HG03045 (cell line): Measurements from ENCODE around the gene SCD5.

Experiments
- ATAC-seq: cut with Tn5 transposase; IDR thresholded peaks from one replicate; pipeline ENCODE4 v1.9.1; 2021; ENCODE audit warnings: mild to moderate bottlenecking, moderate library complexity; ENCODE audit not compliant: unreplicated experiment

SCD5 gene

DNA sequence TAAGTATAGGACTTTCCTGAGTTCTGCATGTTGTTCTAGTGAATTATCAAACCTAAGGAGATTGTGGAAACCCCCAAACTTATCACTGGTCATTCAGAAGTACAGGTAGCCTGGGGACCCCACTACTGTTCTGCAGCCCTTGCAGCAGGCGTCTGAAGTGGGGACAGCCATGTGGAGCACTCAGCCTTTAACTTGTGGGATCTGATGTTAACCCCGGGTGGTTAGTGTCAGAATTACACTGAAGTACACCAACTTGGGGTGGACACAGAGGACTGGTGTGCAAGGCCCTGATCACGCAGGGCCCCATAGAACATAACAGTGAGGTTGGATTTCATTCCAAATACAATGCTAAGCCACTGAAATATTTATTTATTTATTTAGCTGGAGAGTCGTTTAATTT, 103.7 kb downstream of the SCD5 start:
- no peak for ATAC-seq

DNA sequence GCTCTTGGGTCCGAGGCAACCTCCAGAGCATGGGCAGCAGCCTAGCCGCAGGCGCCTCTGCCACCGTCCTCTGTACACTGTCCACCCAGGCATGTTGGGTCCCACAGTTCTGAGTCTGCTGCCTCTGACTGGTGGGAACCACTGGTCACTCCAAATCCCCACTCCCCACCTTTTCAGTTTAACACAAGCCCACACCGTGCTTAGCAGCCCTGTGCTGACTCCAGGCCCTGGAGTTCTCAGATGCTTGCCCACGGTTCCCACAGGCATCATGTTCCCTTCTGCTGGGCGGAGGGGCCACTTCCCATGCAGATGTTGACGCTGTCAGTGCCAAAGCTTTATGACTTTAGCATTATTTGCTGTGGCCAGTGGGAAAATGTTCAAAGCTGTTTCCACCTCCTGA, 104.5 kb downstream of the SCD5 start:
- no peak for ATAC-seq

DNA sequence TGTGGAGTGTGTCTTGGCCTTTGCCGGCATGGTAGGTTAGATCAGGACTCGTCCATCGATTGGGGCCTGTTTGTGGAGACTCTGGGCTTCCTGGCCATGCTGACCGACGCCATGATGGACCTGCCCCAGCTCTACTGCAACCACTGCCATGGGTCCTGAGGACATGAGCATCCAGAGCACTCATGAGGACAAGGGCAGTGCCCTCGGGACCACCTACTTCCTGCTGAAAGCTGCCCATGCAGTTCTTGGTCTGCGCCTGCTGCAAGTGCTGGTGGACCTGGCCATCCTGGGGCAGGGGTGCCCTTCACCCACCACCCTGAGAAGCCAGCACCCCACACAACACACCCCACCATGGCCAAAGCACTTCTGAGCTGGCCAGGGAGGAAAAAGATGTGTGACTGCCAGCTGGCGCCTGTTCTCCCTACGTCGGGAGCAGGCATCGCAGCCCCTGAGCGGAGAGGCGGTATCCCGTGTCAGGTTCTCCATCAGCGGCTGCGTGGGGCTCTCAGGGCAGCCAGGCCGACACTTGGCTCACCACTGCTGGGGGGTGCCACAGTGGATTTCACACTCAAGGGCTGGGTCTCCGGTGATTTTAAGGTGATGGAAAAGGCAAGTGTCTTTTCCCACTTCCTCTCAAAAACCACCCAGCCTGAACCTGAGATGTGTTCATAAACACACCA, 106.4 kb downstream of the SCD5 start:
- no peak for ATAC-seq

DNA sequence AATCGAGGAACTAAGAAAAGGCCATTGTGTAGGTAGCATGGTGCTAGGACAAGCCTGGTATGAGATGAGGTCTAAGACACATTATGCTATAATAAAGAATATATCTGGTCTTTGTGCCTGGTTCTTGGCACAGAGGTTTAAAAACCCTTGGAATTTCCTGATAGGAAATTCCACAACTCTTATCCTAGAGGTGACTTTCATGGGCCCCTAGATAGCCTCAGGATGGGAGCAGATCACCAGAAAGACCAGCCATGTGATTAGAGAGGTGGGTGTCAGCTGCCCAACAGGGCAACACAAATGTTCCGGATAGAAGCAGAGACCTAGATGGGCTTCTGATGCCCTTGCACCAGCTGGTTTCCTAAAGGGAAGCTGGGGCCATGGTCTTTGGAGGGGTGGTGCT, 107.2 kb downstream of the SCD5 start:
- ATAC-seq: no peak

DNA sequence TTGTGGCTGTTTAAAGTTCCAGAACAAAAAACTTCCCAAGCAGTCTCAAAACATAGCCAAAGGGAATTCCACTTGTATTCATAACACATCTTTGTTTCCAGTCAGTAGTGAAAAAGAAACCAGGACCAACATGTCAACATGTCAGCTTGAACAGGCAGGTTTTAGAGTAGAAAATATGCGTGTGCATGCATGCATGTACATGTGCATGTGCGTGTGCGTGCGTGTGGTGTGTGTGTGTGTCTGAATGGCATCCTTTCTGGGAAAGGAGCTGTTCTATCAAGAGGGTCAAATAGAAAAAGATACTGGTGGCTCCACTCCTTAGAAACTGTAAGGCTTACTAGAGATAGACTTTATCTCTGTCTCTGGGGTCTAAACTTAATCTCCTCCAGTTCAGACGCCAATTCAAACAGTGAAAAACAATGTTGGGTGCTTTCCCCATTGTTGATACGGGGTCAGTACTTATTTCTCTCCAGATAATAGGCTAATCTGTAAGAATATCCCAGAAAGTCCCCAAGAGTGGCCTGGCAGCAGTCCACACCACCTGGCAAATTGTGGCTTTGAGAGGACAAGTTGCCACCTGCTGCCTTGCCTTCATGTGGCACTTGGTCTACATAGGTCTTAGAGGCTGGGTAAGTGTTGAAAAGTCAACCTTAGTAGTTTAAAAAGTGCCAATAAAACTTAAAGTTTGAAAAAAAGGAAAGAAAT, 110.4 kb downstream of the SCD5 start:
- no peak for ATAC-seq

DNA sequence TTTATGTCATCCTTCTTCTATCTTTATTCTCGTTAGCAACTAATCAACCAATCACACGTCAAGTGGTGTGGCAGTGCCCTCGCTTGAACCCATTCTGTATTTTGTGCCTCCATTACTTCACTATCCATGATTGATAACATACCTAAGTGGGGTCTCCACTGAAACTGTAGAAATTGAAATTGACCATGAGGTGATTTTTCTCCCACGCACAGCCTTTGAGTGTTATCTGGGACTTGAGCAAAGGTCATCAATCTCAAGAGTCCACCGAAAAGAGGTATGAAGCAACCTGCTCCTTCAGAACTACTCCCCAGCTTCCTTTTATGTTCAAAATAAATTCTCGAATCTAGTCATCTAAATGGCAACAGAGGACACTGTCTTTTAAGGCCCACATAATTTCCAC, 111.1 kb downstream of the SCD5 start:
- ATAC-seq: no peak

DNA sequence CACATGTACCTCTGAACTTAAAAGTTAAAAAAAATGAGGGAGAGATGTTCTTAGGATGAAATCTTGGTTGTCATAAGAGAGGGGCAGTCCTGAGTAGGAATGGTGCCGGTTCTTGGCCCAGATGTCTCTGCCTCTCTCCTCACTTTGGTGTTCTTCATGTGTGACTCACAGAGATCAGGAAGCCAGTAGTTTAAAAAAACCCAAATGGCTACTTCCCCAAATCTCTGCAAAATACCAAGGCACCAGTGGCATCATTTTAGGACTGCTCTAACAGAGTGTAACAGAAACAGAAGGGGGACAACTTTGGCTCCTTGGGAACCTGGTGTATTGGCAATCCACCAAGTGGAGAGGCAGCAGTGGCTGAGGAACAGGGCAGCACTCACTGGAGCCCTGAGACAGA, 116.8 kb downstream of the SCD5 start:
- no peak for ATAC-seq

DNA sequence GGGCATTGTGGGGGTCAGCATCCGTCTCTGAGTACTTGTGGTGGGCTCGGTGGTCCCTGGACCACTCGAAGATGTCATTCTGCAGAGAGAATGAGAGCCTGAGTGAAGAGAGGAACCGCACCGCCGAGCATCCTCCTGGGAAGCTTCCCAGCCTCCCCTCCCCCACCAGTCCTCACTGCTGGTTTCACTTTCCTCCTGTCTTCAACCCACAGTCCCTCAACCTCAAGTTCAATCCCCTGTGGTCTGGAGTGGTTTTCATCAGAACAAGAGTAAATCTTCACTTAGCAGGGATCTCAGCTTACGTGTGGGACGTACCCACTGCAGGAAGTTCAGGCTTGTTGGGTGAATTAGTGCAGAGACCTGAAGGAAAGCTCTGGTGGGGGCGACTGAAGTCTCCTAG, 117.8 kb downstream of the SCD5 start:
- ATAC-seq: no peak

DNA sequence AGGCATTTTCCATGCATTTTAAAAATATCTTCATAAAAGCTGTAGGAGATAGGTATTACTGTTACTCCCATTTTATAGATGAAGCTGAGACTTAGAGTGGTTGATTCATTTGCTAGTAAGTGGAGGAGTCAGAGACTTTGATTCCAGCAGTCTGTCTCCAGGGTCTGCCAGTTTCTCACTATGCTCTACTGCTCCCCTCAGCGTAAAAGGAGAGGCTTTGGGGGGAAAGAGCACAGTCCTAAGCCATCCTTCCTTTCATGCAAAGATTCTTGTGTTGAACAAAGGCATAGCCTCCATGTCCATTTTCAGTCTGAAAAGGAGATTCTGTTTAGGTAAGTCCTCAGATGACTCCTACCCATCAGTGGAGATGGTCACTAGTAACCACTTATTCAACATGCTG, 119.1 kb downstream of the SCD5 start:
- ATAC-seq: no peak

DNA sequence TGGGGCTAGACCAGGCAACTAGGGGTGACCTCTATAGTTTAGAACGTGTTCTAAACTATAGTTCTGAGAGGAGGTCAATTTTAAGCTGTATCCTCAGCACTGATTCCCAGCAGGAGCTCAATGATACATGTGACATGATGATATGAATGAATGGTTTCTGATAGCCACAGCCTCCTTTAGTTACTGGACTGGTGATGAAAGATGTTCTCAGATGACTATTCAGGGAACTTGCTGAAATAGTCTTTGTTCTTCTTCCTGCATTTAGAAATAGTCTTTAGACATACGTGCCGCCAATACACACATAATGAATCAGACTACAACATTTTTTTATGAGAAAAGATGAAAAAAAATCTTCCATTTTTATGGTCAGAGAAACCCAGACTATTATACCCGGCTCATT, 120.5 kb downstream of the SCD5 start:
- ATAC-seq: no peak

DNA sequence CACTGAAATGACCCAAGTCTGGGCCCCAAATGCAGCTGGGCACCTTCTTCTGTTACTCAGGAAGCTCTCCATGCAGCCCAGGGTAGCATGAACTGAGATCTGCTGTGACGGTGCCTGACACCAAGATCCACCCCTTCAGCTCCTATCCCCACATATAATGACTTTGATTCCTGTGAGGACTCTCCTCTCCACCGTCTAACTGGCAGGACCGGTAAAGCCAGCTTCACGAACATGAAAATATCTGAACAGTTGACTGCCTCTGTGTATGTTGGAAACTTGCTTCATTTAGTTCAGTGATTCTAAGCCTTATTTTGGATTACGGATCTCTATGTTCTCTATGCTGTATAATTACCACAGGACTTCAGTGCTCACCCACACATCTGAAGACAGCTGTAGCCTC, 121.3 kb downstream of the SCD5 start:
- no peak for ATAC-seq

DNA sequence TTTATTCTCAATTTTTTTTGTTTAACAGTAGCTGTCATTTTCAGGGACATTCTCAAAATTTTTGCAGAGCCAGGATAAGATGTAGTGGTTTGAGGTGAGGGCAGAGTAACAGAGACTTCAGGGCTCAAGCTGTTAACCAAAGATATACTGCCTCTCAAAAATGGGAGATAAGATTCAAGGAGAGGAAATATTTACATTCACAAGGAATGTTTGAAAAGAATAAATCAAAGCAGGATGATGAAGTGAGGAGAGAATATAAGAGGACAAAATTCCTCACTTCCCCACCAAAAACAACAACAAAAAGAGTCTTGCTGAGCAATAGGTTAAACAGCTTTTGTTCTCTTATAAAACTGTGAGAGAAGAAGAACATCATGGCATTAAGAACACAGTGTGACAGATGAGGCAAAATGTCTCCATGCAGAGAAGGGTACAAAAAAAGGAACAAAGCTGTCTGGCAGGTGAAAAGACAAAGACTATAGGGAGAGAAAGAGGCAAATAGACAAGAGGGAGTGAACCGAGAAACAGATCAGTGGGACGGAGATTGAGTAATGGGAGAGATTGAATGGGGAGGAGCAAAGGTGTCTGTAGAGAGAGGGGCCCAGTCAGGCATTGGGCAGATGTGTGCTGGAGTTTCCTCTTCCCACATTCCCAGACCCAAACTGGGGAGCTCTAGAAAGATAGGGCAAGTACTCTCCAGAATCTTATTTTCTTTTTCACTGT, 130.7 kb downstream of the SCD5 start:
- no peak for ATAC-seq

DNA sequence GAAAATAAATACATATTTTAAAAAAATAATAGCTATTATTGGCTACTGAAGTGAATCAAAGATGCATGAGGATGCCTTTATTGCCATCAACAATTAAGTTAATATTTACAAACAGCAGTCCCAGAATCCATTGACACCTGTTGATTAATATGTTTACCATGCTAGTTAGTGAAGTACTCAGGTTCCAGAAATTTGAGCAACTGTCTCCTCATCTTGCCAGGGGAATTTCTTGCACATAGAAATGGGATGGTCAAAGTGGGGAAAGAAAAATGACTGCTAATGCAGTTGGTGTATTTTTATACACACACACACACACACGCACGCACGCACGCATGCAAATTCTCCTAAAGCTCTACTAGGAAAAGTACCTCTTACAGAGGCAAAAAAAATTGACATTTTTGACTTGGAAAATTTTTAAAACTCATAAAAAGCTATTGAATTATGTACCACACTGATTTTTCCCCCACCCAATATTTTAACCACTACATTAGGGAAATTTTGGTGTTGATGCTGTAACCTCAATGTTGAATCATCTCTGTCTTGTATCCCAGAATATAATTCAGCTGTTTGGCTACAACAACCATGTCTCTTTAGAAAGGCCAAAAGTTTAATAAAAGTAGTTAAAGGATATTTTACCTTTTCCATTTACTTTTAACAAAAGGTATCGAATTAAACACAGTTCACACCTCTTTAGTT, 131.5 kb downstream of the SCD5 start:
- no peak for ATAC-seq

DNA sequence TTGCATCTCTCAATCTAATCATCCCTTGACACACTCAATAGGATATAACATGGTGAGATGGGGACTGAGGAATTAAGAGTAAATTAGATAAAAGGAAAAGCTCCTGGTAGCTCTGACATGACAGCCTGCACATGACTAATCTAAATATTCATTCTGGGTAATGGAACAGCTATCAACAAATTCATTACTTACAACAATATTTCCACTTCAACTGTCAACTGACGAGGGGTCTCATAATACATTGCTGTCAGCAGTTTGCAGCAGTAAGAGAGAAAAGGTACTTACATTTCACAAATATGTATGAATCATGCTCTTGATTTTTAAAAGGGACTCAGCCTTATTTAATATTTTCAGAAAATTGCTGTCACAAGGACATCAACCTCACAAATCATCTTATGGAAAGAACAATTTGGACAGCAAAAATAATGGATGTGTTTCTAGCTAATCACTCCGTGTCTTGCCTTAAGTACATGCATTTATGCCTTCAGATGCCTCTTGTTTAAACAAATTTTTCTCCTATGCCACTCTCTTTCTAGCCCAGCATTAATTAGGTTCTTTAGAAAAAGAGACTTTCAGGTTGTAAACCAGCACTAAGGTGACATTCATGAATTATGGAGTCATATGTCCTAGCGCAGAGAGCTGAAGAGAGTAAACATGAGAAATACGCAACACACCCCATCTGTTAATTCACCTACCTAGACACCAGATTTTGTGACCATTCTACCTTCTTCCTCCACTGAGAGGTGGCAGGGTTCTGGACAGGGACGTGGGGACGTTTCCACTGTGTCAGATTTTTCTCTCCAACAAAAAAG, 137.2 kb downstream of the SCD5 start:
- ATAC-seq: no peak

DNA sequence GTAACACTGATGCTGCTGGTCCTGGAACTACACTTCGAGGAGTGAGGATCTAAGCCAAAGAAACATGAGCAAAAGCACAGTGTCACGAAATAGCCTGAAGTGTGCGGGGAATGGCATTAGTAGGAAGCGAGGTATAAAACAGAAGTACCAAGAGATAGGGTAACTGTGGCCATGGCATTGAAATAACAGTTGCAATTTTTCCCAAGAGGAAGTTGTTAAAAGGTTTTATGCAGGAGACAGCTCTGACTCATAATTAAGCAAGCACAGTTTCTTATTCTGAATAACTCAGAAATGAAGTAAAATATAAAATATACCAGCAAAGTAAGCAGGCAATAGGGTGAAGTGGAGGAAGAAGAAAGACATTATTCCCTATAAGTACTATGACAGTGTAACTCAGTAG, 146.5 kb downstream of the SCD5 start:
- ATAC-seq: no peak

DNA sequence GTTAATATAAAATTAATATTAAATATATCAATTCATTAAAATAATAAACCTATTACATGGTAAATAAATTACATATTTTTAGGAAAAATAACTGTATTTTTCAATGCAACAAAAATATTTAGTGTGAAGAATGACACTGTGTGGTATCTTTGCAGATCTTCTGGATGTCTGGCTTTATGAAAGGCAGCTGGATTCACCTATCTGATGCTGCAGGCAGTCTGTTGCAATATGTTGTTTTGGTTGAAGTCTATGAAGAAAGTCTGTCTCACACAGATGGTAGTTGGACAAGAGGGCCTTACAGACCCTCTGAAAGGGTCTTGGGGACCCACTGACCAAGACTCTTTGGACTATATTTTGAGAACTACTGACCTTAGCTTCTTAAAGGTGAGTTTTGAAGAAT, 147.7 kb downstream of the SCD5 start:
- ATAC-seq: no peak

DNA sequence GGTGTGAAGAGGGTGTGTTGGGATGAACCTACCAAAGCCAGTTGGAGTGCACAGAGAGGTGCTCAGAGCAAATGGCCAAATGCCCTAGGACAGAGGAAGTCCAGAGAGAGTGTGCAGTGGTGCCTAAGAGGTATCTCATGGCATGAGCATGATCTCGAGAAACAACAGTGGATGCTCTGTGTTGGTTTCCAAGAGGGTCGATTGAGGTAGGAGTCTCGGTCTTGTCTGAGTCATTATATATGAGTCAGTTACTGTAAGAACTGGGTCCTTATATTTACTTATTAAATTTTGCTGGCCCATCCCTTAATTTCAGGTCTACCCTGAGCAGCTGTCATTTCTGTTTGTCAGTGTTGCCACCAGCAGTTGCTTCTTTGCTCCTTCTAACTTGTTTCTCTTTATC, 150.2 kb downstream of the SCD5 start:
- ATAC-seq: no peak

DNA sequence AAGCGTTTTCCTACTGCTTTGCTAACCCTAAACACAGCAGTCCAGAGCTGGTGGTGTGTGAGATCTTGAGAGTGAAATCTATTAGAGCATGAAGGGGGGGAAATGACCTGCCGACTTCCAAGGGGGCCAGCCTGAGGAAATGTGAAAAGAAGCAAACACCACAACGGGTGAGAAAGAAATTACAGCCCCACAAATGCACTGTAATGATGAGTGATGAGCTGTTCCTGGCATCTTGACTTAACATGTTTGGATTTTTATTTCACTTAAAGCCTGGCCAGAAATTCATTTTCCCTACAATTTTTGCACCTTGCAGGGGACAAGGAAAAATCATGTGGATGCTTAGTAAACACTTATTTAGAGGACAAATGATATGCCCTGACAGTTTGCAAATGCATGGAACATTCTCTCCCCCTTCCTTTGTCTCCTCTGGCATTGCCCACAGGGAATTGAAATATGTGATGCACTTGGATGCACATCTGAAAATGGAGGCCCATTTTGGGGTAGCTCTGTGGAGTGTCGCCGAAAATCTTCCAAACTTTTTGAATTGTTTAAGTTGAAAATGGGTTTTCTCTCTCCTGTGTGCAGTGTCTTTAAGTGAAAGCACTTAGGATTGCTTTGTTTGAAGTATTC, 152.5 kb downstream of the SCD5 start:
- no peak for ATAC-seq

DNA sequence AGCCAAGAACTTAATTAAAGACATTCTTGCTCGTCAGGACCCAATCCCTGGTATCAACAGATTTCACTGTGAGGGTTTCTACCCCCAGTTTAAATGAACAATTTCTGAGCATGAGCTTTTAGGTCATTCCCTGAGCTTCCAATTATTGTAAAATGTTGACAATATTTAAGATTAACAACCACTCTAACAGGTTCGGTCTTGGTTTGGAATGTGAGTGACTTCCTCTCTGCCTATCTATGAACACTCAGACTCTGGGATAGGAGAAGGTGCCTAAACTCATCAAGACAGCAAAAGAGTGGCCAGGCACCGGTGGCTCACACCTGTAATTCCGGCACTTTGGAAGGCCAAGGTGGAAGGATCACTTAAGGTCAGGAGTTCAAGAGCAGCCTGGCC, 153.9 kb downstream of the SCD5 start:
- no peak for ATAC-seq

DNA sequence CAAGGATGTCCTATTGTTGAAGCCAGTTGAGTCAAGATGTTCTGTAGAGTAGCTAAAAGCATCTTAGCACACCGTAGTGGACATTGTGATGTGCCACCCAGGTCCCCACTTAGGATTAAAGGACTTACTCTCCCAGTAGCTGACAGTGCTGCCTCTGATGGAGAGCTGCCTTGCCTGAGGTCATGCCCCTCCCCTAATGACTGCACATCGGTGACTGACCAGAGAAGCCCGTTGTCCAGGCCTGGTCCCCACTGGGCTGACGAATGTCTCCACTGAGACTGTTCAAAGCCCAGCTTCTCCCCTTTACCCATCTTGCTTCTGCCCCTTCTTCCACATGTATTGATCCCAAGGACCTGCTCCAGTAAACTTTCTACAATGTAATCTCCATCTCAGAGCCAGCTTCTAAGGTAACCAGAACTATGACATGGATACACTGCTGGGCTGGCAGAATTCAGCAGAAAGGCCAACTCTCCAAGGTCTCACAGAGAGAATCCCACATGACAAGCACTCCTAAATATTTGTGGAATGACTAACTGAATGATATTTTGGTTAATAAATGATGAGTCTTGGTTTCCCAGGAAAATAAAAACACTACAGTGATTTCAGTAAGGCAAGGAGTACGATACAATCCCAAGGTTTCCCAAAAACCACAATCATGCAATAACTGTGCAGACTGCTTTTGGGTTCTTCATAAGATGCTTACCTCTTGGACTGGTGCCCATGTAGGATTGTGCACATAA, 154.4 kb downstream of the SCD5 start:
- ATAC-seq: no peak
